ENCODE measurements around the gene OGG1. TPM values are rescaled to one million over a fixed set of nuclear protein-coding genes. Genes with fewer than 3 reads are reported as not detected.

The OGG1 gene
- total RNA-seq, 1 experiment from 2014 or later, result 22.1 TPM

DNA sequence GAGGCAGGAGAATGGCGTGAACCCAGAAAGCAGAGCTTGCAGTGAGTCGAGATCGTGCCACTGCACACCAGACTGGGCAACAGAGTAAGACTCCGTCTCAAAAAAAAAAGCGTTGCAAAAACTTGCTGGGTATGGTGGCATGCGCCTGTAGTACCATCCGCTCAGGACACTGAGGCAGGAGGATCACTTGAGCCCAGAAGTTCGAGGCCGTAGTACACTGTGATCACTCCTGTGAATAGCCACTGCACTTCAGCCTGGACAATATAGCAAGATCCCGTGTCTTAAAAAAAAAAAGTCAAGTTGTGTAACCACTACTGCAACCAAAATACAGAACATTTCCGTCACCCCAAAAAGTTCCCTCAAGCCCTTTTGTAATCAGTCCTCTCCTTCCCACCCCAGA, 44.6 kb downstream of the OGG1 start:
- no peaks in the 10 kb centered on the region for H3K9me2 ChIP-seq (replicated peaks; ENCODE audit: insufficient read depth, low read length)
- no peak overlapping the region for H3K27ac ChIP-seq (ENCODE audit: low read length)
- H3K4me1 ChIP-seq (ENCODE audit: low read length), result peaks cover 30% of the 10 kb centered on the region
- DNase-seq, result no peak
- H2AFZ ChIP-seq (ENCODE audit: low read length), result no peak overlapping the region
- no peaks in the 10 kb centered on the region for H3K27me3 ChIP-seq (ENCODE audit: low read length)
- H3K36me3 ChIP-seq (ENCODE audit: insufficient read depth, low read length), result peaks cover 38% of the 10 kb centered on the region
- no peaks in the 10 kb centered on the region for H3K9me3 ChIP-seq (ENCODE audit: low read length)
- peak overlapping the region; percentile 100 for H3K4me2 ChIP-seq (ENCODE audit: low read depth, low read length, poor library complexity, severe bottlenecking)
- H3K79me2 ChIP-seq (ENCODE audit: low read length), result peaks cover 71% of the 10 kb centered on the region
- no peak overlapping the region for H3K9ac ChIP-seq (ENCODE audit: low read length)
- peaks cover 26% of the 10 kb centered on the region for H4K20me1 ChIP-seq (ENCODE audit: insufficient read depth, low read depth, low read length)
- peak overlapping the region; percentile 91; the same call in 1 of the 2 replicates for H3K4me3 ChIP-seq (ENCODE audit: low read length)

- Histone ChIP-seq H4K20me1 (ENCODE audit: insufficient read depth, low read depth, low read length) (peaks cover 26% of the 10 kb centered on the region), H3K4me3 (ENCODE audit: low read length) (no peak overlapping the region), H3K79me2 (ENCODE audit: low read length) (peaks cover 77% of the 10 kb centered on the region), H3K27me3 (ENCODE audit: low read length) (no peaks in the 10 kb centered on the region), H3K9me3 (ENCODE audit: low read length) (no peaks in the 10 kb centered on the region), H3K4me1 (ENCODE audit: low read length) (peaks cover 30% of the 10 kb centered on the region), H3K9ac (ENCODE audit: low read length) (no peak overlapping the region), H3K27ac (ENCODE audit: low read length) (no peak overlapping the region), H3K36me3 (ENCODE audit: insufficient read depth, low read length) (peaks cover 39% of the 10 kb centered on the region), H2AFZ (ENCODE audit: low read length) (no peak overlapping the region), H3K9me2 (replicated peaks; ENCODE audit: insufficient read depth, low read length) (no peaks in the 10 kb centered on the region), H3K4me2 (ENCODE audit: low read depth, low read length, poor library complexity, severe bottlenecking) (no peak overlapping the region)
- no peak for DNase-seq
Measured at GRCh38 chr3:9795207-9795606, 45.5 kb downstream of the OGG1 start.

DNA sequence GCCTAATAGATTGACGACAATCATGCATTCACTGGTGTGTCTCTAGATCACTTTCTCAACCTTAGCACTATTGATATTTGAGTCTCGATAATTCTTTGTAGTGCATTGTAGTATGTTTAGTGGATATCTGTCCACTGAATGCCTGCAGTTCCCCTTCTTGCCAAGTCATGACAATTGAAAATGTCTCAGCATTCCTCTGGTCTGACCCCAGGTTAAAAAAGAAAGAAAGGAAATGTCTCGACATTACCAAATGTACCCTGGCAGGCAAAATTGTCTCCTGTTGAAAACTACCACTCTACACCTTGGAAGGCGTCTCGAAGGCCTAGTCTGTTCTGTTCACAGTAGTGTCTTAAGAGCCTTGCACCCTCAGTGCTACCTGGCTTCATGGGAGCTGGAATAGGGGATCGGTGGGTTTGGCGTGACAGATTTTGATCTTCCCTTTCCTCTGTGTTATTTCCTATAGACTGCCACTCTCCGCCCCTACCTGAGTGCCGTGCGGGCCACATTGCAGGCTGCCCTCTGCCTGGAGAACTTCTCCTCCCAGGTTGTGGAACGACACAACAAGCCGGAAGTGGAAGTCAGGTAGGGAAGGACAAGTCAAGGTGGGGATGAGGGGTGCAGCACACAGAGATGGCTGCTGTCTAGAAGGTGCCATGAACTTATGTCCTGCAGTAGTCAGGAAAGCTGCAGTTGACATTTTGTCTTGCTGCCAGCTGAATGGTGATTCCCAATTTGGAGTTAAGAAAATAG, 47.6 kb downstream of the OGG1 start:
- Histone ChIP-seq H3K9ac (ENCODE audit: low read length) (no peak overlapping the region), H3K9me3 (ENCODE audit: low read length) (no peaks in the 10 kb centered on the region), H3K79me2 (ENCODE audit: low read length) (peaks cover 57% of the 10 kb centered on the region), H3K4me3 (ENCODE audit: low read length) (no peak overlapping the region), H3K4me1 (ENCODE audit: low read length) (peaks cover 18% of the 10 kb centered on the region), H3K27ac (ENCODE audit: low read length) (no peak overlapping the region), H3K4me2 (ENCODE audit: low read depth, low read length, poor library complexity, severe bottlenecking) (no peak overlapping the region), H3K36me3 (ENCODE audit: insufficient read depth, low read length) (peaks cover 51% of the 10 kb centered on the region), H2AFZ (ENCODE audit: low read length) (no peak overlapping the region), H3K27me3 (ENCODE audit: low read length) (no peaks in the 10 kb centered on the region), H4K20me1 (ENCODE audit: insufficient read depth, low read depth, low read length) (peaks cover 30% of the 10 kb centered on the region), H3K9me2 (replicated peaks; ENCODE audit: insufficient read depth, low read length) (no peaks in the 10 kb centered on the region)
- no peak for DNase-seq

DNA sequence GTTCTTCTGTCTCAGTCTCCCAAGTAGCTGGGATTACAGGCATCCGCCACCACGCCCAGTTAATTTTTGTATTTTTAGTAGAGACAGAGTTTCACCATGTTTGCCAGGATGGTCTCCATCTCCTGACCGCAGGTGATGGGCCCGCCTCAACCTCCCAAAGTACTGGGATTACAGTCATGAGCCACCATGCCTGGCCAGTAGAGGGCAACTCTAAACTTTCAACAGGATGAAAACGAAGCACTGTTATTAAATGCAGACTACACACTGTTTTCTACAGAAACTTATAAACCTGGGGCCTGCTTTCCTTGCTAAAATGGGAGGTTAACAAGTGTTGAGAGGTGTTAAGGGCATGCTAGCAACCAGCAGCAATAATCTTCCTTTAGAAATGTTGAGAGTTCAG, 50.8 kb downstream of the OGG1 start:
- DNase-seq, result no peak
- H3K9me3 ChIP-seq (ENCODE audit: low read length), result no peaks in the 10 kb centered on the region
- no peaks in the 10 kb centered on the region for H3K9me2 ChIP-seq (replicated peaks; ENCODE audit: insufficient read depth, low read length)
- H3K4me2 ChIP-seq (ENCODE audit: low read depth, low read length, poor library complexity, severe bottlenecking), result no peak overlapping the region
- no peak overlapping the region for H3K27ac ChIP-seq (ENCODE audit: low read length)
- no peaks in the 10 kb centered on the region; the same call in 1 of the 2 replicates for H3K4me1 ChIP-seq (ENCODE audit: low read length)
- H3K27me3 ChIP-seq (ENCODE audit: low read length), result no peaks in the 10 kb centered on the region
- H3K4me3 ChIP-seq (ENCODE audit: low read length), result no peak overlapping the region
- H3K9ac ChIP-seq (ENCODE audit: low read length), result no peak overlapping the region
- no peak overlapping the region for H2AFZ ChIP-seq (ENCODE audit: low read length)
- H3K79me2 ChIP-seq (ENCODE audit: low read length), result peaks cover 30% of the 10 kb centered on the region
- H3K36me3 ChIP-seq (ENCODE audit: insufficient read depth, low read length), result peaks cover 69% of the 10 kb centered on the region
- peaks cover 13% of the 10 kb centered on the region for H4K20me1 ChIP-seq (ENCODE audit: insufficient read depth, low read depth, low read length)

- Histone ChIP-seq H3K4me2 (ENCODE audit: low read depth, low read length, poor library complexity, severe bottlenecking) (no peak overlapping the region), H3K36me3 (ENCODE audit: insufficient read depth, low read length) (peaks cover 54% of the 10 kb centered on the region), H3K27ac (ENCODE audit: low read length) (no peak overlapping the region), H3K4me3 (ENCODE audit: low read length) (no peak overlapping the region), H2AFZ (ENCODE audit: low read length) (no peak overlapping the region), H3K9ac (ENCODE audit: low read length) (no peak overlapping the region), H3K9me2 (replicated peaks; ENCODE audit: insufficient read depth, low read length) (no peaks in the 10 kb centered on the region), H3K9me3 (ENCODE audit: low read length) (no peaks in the 10 kb centered on the region), H3K79me2 (ENCODE audit: low read length) (0 out of 2 replicates have a peak, but pooled peaks cover 6% of the 10 kb centered on the region), H3K27me3 (ENCODE audit: low read length) (no peaks in the 10 kb centered on the region), H4K20me1 (ENCODE audit: insufficient read depth, low read depth, low read length) (peaks cover 9% of the 10 kb centered on the region; the same call in 1 of the 2 replicates), H3K4me1 (ENCODE audit: low read length) (peaks cover 3% of the 10 kb centered on the region; the same call in 1 of the 2 replicates)
- DNase-seq, result no peak
Measured at GRCh38 chr3:9803494-9803893, 53.7 kb downstream of the OGG1 start.

- H3K9ac ChIP-seq (ENCODE audit: low read length), result no peak overlapping the region
- no peak for DNase-seq
- no peak overlapping the region for H3K4me2 ChIP-seq (ENCODE audit: low read depth, low read length, poor library complexity, severe bottlenecking)
- peaks cover 16% of the 10 kb centered on the region for H3K4me1 ChIP-seq (ENCODE audit: low read length)
- no peak overlapping the region for H3K4me3 ChIP-seq (ENCODE audit: low read length)
- H3K9me2 ChIP-seq (replicated peaks; ENCODE audit: insufficient read depth, low read length), result no peaks in the 10 kb centered on the region
- no peak overlapping the region for H3K27ac ChIP-seq (ENCODE audit: low read length)
- no peak overlapping the region for H2AFZ ChIP-seq (ENCODE audit: low read length)
- H4K20me1 ChIP-seq (ENCODE audit: insufficient read depth, low read depth, low read length), result 0 out of 2 replicates have a peak, but pooled peaks cover 4% of the 10 kb centered on the region
- no peaks in the 10 kb centered on the region for H3K9me3 ChIP-seq (ENCODE audit: low read length)
- H3K79me2 ChIP-seq (ENCODE audit: low read length), result 0 out of 2 replicates have a peak, but pooled peaks cover 2% of the 10 kb centered on the region
- no peaks in the 10 kb centered on the region for H3K27me3 ChIP-seq (ENCODE audit: low read length)
- peaks cover 47% of the 10 kb centered on the region for H3K36me3 ChIP-seq (ENCODE audit: insufficient read depth, low read length)
Measured at GRCh38 chr3:9804996-9805395, 55.2 kb downstream of the OGG1 start.

GRCh38 chr3:9806137-9806536, 56.4 kb downstream of the OGG1 start:
- H3K4me1 ChIP-seq (ENCODE audit: low read length), result peaks cover 16% of the 10 kb centered on the region

More at GRCh38 chr3:9806137-9806536, 56.4 kb downstream of the OGG1 start:
- Histone ChIP-seq H4K20me1 (ENCODE audit: insufficient read depth, low read depth, low read length) (no peaks in the 10 kb centered on the region), H3K4me3 (ENCODE audit: low read length) (no peak overlapping the region), H3K9ac (ENCODE audit: low read length) (no peak overlapping the region), H3K36me3 (ENCODE audit: insufficient read depth, low read length) (peaks cover 39% of the 10 kb centered on the region; the same call in 1 of the 2 replicates), H2AFZ (ENCODE audit: low read length) (no peak overlapping the region), H3K27ac (ENCODE audit: low read length) (no peak overlapping the region), H3K9me2 (replicated peaks; ENCODE audit: insufficient read depth, low read length) (no peaks in the 10 kb centered on the region), H3K27me3 (ENCODE audit: low read length) (no peaks in the 10 kb centered on the region), H3K4me2 (ENCODE audit: low read depth, low read length, poor library complexity, severe bottlenecking) (no peak overlapping the region), H3K79me2 (ENCODE audit: low read length) (no peaks in the 10 kb centered on the region), H3K9me3 (ENCODE audit: low read length) (no peaks in the 10 kb centered on the region)
- no peak for DNase-seq
